Measurements from ENCODE around the gene LHX8.

DNA sequence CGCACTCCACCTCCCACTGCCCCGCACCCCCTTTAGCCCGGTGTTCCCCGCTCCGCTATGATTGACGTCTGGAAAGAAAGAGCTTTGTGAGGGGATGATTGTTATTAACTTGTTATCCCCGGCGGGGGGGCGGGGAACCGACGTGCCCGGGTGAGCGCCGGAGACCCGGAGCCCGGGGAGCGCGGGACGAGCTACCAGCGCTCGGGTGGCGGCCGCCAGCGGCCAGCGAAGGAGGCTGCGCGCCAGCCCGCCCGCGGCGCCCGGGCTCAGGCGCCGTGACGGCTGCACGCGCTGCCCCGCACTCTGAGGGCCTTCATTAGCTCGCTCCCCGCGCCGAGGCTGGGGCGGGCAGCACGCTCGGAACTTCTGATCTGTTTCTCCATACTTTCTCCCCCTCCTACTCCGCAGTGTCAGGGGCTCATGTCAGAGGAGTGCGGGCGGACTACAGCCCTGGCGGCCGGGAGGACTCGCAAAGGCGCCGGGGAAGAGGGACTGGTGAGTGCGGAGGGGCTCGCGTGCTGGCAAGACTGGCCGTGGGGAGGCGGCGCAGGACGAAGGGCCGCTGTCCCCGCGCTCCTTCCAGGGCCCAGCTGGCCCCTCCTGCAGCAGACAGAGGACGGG, 2.1 kb downstream of the LHX8 start:
- TF ChIP-seq, protein P1, sequence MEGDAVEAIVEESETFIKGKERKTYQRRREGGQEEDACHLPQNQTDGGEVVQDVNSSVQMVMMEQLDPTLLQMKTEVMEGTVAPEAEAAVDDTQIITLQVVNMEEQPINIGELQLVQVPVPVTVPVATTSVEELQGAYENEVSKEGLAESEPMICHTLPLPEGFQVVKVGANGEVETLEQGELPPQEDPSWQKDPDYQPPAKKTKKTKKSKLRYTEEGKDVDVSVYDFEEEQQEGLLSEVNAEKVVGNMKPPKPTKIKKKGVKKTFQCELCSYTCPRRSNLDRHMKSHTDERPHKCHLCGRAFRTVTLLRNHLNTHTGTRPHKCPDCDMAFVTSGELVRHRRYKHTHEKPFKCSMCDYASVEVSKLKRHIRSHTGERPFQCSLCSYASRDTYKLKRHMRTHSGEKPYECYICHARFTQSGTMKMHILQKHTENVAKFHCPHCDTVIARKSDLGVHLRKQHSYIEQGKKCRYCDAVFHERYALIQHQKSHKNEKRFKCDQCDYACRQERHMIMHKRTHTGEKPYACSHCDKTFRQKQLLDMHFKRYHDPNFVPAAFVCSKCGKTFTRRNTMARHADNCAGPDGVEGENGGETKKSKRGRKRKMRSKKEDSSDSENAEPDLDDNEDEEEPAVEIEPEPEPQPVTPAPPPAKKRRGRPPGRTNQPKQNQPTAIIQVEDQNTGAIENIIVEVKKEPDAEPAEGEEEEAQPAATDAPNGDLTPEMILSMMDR (IDR thresholded peaks at IDR 0.05; ENCODE audit: insufficient read depth, low read depth, low read length) = no peak
- peak; percentile 92 for TF ChIP-seq EZH2 (IDR thresholded peaks at IDR 0.05; ENCODE audit: insufficient read depth, low read length)
